NOMO-1 (cell line): ENCODE results near the gene KLHL14.
"Not testable (repeated sequence)": the region's sequence is repeated elsewhere in the genome, so short reads cannot be mapped to it uniquely, and the experiment has no call there.

Experiments used
- DNase-seq, 2 experiments: peaks; one replicate each; lab custom pipeline; 2025; ENCODE audit not compliant: unreplicated experiment in 2 of 2; lab: John Stamatoyannopoulos, UW

Gene KLHL14, protein sequence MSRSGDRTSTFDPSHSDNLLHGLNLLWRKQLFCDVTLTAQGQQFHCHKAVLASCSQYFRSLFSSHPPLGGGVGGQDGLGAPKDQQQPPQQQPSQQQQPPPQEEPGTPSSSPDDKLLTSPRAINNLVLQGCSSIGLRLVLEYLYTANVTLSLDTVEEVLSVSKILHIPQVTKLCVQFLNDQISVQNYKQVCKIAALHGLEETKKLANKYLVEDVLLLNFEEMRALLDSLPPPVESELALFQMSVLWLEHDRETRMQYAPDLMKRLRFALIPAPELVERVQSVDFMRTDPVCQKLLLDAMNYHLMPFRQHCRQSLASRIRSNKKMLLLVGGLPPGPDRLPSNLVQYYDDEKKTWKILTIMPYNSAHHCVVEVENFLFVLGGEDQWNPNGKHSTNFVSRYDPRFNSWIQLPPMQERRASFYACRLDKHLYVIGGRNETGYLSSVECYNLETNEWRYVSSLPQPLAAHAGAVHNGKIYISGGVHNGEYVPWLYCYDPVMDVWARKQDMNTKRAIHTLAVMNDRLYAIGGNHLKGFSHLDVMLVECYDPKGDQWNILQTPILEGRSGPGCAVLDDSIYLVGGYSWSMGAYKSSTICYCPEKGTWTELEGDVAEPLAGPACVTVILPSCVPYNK

DNA sequence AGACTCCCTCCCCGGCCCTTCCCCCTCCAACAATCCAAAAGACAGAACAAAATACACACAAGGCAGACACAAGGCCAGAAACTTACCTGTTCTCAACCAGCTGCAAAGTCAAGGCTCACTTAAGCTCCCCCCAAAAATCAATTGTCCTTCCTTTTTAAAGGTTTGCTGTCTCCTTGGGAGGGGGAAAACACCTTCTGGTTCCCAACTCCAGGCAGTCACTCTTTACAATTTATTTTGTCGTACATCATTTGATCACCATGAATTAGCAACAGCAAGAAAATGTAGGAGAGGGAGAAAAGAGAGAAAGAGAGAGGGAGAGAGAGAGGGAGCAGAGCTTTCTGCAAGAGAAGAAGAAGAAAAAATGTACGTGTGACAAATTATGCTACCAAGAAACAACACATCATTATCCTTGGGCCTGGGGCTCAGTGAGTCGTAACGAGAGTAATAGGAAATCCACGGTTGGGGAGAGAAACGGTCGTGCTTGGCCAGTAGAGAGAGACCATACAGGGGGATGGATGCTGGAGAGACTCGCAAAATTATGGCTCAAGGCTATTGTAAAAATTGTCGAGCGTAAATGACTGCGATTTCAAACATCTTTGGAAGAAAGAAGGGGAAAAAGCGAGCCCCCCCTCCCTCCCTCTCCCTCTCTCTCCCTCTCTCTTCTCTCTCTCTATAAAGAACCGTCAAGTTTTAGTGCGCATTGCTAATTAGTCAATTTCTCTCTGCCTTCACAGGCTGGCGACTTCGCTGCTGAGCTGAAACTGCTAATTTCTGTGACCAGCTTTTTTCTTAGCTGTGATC, at the start of gene KLHL14:
KLHL14 (minus strand) TSS at position 443 of the 801 bp plus-strand sequence. CDS start 2,432 bp downstream, outside the sequence.
- no peak for DNase-seq

DNA sequence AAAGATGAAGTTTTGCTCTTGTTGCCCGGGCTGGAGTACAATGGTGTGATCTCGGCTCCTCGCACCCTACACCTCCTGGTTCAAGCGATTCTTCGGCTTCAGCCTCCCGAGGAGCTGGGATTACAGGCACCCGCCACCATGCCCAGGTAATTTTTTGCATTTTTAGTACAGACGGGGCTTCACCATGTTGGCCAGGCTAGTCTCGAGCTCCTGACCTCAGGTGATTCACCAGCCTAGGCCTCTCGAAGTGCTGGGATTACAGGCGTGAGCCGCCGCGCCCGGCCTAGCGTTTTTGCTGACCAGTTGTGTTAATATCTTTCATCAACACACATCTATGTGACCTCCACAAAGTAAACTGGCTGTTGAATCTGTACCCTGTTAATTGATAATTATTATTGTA, 49.4 kb upstream of the KLHL14 start:
- DNase-seq: no peak

DNA sequence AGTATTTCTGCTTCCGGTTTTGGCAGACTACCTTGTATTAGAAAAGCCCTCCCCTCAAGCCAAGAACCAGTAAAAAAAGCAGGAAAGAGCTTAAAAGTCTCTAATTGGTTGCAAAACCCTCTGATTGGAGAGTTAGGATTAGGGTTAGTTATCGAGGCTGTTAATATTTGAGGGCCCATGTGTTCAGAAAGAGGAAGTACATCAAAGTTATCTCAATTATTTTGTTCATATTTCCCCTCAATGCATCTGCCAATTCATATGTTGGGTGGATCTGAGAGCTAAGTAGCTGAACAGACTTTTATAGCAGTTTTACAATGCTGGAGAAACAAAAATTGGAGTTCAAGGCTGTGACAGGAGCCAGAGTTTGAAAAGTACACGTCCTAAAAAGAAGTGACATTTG, 43.1 kb upstream of the KLHL14 start:
- DNase-seq: no peak

DNA sequence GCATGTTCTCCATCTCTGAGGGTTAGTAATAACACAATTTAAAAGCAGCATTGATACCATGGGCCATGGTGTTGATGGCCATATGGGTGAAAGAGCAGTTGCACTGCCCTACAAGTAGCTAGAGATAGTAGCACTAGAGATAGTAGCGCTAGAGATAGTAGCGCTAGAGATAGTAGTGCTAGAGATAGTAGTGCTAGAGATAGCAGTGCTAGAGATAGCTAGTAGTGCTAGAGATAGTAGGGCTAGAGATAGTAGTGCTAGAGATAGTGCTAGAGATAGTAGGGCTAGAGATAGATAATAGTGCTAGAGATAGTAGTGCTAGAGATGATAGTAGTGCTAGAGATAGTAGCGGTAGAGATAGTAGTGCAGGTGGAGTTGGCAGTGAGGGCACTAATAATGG, 39.5 kb upstream of the KLHL14 start:
- DNase-seq: no peak

DNA sequence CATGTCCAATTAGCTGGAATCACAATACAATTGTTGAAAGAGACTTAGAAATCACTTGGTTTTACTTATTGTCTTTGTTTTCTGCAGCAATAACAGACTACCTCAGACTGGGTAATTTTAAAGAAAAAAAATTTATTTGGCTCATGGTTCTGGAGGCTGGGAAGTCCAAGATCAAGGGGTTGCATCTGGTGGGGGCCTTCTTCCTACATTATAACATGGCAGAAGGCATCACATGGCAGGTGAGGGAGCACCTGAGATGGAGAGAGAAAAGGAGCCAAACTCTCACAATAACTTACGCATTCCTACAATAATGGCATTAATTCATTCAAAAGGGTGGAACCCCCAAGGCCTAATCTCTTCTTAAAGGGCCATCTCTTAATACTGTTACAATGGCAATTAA, 37.5 kb upstream of the KLHL14 start:
- no peak for DNase-seq

DNA sequence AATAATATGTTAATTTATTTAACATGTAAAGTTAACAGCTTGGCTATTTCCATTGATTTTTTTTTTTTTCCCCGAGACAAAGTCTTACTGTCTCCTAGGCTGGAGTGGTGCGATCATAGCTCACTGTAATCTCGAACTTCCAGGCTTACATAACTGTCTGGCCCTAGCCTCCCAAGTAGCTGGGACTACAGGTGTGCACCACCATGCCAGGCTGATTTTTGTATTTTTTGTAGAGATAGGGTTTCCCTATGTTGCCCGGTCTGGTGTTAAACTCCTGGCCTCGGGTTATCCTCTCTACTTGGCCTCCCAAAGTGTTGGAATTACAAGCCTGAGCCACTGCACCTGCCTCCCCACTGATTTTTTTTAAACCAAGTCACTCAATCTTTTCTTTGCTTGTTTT, 32.5 kb upstream of the KLHL14 start:
- DNase-seq: no peak

DNA sequence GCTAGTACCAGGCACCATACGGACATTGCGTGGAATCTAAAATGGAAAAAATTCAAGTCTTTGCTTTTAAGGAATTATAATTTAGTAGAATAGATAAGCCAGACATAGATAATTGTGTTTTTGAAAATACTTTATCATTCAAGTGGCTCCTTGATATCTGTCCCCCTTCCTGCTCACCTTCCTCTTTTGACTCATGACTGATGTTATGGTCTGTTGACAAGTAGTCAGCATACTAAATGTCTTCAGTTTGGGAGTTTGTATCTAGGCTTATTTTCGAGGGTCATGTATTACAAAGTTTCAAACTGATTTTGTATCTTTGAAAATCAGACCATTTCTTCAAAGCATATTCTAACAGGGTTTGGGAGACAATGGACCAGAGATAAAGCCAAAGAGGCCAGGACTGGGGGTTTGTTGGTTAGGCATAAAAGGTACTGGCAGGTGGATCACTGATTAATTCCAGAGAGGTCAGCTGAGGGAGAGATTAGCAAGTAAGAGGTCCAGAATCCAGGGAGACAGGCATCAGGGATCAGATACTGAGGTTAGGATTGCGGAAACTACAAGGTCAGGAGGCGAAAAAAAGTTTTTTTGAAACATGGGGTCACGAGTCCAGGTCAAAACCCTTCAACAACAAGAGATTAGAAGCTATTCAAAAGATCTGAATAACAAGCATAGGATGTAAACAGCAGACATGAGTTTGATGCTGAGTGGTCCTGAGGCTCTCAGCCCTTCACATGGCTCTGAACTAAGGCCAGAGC, 31.5 kb upstream of the KLHL14 start:
- no peak for DNase-seq

DNA sequence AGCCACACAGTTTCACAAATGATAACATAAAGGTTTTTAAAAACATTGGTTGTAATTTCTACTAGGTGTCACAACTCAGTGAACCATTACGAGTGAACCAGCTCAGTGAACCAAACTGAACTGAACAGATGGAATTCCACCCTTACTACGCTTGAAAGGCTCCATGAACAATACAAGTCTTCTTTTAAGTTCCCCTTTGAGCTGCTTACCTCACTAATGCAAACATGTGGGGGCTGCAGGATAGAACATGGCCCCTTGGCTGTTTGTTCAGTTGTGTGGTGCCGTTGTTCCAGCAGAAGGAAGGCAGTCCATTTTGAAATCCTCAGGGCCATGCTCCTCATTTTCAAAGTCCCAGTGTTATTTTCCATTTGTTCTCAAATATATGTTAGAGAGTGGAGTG, 30.7 kb upstream of the KLHL14 start:
- no peak for DNase-seq

DNA sequence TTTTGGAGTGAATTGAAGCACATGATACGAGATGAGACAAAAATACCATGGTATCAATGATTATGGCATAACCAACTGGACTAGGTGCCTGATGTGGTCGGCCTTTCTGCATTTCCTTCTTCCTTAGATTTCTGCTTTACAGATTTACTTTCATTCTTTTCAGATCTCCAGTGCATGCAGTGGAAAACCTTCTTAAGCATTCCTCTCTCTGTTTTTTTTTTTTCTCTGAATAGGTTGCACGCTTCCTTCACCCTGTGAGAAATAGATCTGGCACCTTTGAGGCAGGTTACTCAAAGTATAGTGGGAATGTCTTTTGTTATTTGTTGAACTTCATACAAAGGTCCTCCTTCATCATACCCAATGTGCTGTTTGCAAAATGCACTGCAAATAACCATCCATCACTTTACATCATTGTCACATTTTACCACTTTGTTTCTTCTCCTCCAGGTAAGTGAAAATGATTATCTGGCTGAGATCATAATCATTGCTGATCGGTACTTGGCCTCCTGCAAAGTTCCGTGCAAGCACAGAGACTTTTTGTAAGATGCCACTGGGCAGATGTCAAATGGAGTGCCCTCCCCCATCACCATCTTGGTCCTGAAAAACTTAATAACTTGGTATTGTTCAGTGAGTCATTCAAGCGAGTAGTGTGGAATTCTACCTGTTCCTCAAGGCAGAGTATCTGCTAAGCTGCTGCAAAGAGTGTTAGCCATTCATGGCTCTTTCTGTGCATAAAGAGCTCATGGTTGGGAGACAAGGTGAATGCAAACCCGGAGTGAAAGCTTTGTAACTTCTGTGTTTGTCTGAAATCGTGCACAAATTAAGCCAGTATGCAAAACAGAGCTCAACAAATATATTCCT, 30.0 kb upstream of the KLHL14 start:
- DNase-seq: no peak

DNA sequence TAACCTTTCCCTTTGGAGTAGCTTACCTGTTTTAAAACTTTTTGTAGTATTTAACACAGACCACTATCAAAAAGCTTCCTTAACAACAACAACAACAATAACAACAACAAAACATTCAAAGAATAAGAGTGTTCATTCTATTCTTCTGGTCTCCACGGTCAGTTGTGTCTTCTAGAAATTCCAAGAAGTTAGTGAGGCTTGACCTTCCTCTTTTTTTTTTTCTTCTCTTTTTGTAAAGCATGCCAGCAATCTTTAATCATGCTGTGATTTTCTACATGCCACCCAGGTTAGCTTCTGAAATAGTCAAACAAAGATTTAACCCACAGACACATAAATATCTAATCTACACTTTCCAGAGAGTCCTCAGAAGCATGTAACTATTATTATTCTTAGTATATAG, 28.4 kb upstream of the KLHL14 start:
- no peak for DNase-seq

DNA sequence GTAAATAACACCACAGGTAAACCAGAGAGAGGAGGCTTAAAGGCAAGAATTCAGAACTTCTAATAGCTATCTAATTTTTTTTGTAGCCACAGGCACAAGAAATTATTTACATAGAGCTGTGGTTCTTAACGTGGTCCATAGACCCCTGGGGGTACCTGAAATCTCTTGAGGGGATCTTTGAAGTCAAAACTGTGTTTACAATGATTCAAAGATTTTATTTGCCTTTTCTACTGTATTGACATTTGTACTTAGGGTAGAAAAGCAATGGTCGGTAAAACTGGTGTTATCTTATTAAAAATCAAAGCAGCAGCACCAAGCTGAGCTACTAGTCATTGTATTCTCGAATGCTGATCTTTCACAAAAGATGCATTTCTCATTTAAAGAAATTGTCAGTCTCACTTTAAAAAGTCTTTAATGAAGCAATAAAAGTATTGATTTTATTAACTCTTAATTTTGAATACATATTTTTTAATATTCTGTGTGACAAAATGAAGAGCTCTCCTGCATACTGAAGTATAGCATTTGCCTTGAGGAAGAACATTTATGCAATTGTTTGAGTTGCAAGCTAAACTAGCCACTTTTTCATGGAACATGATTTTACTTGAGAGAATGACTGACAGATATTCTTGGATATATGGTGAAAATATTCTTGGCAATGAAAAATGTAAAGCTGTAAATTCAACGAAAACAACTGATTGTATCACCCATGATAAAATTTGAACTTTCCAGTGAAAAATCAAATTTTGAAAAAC, 25.6 kb upstream of the KLHL14 start:
- no peak for DNase-seq

DNA sequence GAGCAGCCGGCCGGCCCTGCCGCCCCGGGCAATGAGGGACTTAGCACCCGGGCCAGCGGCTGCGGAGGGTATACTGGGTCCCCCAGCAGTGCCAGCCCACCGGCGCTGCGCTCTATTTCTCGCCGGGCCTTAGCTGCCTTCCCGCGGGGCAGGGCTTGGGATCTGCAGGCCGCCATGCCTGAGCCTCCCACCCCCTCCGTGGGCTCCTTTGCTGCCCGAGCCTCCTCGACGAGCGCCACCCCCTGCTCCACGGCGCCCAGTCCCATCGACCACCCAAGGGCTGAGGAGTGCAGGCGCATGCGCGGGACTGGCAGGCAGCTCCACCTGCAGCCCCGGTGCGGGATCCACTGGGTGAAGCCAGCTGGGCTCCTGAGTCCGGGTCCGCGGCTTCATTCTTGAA, 21.8 kb upstream of the KLHL14 start:
- not testable (repeated sequence) for DNase-seq

DNA sequence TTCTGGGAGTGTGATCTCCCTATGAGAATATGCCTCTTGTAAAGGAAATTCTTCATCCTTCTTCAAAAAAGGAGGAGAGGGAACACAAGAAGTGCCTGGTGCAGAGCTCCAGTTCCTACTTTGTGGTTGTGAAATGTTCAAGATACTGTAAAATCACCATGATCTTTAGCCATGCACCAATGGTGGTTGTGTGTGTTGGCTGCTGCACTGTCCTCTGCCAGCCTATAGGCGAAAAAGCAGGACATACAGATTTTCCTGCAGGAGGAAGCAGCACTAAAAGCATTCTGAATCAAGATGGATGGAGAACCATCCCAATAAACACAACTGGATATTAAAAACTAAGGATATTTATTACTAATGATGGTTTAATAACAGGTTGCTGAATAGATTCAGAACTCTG, 6.2 kb upstream of the KLHL14 start:
- DNase-seq: no peak

DNA sequence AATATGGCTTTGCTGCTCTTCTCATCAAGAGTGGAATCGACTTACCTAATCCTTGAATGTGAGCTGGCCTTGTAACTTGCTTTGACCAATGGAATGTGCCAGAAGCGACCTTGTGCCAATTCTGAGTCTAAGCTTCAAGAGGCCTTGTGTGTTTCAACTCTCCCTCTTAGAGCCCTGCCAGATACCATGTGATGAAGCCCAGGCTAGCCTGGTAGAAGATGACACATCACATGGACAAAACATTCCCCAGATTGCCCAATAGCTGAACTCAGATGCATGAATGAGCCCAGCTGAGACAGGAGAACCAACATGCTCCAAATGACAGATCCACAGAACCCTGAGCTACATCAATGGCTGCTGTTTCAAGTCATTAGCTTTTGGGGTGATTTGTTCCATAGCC, 4.2 kb upstream of the KLHL14 start:
- no peak for DNase-seq

DNA sequence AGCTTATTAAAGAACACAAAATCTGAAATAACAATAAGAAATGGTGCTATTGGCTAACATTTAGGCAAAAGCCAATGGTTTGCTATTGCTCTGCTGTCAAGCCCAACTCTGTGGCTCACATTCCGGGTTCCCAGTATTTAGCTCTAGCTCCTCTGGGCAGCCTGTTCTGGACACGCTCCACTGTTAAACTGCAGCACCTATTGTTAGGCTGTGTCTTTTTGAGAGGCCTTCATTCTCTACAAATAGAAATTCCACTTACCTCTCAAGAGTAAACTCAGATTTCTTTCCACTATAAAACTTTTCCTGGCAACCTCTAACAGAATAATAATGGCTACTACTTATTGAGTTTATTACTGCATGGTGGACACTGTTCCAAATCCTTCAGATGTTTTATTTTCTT, 3.7 kb upstream of the KLHL14 start:
- no peak for DNase-seq

DNA sequence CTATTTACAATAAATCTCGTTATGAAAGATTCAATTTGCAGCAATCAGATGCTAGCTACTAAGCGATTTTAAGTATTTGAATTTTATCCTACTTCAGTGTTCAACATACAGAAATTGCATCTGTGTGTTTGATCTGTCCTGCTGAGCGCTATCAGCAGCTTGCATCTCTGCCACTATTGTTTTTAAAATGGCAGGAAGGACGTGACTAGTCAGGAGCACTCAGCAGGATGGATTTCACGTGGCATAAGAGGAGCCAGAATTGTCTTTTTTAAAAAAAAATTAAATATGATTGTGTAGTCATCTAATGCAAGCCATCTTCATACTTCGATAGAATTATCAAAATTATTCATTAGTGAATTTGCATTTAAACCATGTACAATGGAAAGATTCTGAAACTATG, 2.8 kb upstream of the KLHL14 start:
- no peak for DNase-seq

DNA sequence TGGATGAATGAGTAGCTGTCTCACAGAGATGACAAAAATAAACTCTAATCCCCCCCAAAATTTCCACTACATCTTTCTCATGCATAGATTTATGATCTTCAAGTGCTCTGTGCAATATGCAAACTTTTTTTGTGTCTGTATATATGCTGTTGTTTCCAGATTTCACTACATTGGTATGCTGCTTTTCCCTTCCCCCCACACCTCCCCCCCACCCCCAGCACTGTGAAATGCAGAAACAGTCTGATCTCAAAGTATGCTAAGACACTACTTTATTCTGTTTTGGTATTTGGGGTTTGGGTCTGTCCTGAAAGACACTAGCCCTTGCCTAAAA, 524 bp upstream of the KLHL14 start:
- DNase-seq: no peak

DNA sequence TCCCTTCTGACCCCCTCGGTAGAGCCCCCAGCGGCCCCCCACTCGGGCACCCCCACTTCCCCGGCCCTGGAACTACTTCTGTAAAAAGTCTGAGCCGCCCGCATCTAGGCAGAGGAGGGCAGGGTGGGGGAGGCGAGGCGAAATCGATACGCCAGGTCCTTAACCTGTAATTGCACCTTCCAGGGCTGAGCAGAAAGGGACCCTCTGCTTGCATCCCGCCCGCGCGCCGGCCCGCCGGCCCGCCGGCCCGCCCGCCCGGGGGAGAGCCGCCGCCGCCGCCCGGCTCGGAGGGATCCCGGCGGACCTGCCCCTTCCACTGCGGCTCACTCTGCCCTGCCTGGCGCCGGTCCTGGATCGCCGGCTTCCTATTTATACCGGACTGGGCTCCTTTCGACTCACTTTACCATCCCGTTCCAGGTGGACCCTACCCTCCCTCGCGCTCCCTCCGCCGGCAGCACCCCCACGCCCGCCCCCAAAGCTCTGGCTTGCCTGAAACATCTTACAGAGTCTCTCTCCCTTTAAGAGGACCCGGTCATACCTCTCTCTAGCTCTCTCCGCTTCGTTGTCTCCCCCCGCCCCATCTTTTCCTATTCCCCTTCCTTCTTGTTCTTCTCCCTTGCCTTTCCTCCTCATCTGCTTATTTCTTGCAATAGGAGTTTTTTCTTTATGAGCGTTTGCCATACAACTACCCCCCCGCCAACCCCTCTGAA, 797 bp downstream of the KLHL14 start:
- DNase-seq: no peak
